Kidney (tissue), 14 donors: Measurements from ENCODE around the gene FAM227B. TPM values are rescaled to one million over a fixed set of nuclear protein-coding genes. Genes with fewer than 3 reads are reported as not detected.

Source experiments
- DNase-seq, 5 donors: peaks; one replicate each; pipeline ENCODE4 v3.0.0-alpha.2; 2013 to 2020
- FAIRE-seq: peaks from 2 replicates; lab custom pipeline; 2012; peaks lifted over from hg19 to GRCh38; lab: Jason Lieb, UNC
- H3K27ac ChIP-seq, 2 donors: one replicate each; pipeline ENCODE4 v1.7.0; 2013; ENCODE audit warnings: low read depth in 2 of 2, low read length in 2 of 2, inconsistent platforms in 1 of 2
- H3K27me3 ChIP-seq: one replicate; pipeline ENCODE4 v1.7.1; 2013; ENCODE audit warnings: low read length, inconsistent platforms; ENCODE audit not compliant: control insufficient read depth, insufficient read depth
- H3K36me3 ChIP-seq, 3 donors: one replicate each; pipeline versions ENCODE4 v1.7.0 to v1.7.1; 2013; ENCODE audit warnings: low read length in 3 of 3, control low read depth in 1 of 3, inconsistent platforms in 1 of 3; ENCODE audit not compliant: insufficient read depth in 3 of 3, control insufficient read depth in 2 of 3
- H3K4me1 ChIP-seq, 3 donors: one replicate each; pipeline versions ENCODE4 v1.7.0 to v1.7.1; 2013; ENCODE audit warnings: low read length in 3 of 3, inconsistent platforms in 1 of 3, low read depth in 1 of 3; ENCODE audit not compliant: control insufficient read depth in 2 of 3, insufficient read depth in 2 of 3
- H3K4me3 ChIP-seq, 3 donors: one replicate each; pipeline versions ENCODE4 v1.7.0 to v1.8.1; 2013; ENCODE audit warnings: low read length in 3 of 3, control low read depth in 1 of 3, inconsistent platforms in 1 of 3
- H3K9ac ChIP-seq, 3 donors: one replicate each; pipeline versions ENCODE4 v1.7.0 to v1.7.1; 2013; ENCODE audit warnings: low read length in 3 of 3, control low read depth in 1 of 3, inconsistent platforms in 1 of 3
- H3K9me3 ChIP-seq, 3 donors: one replicate each; pipeline versions ENCODE4 v1.7.0 to v1.7.1; 2013; ENCODE audit warnings: low read length in 3 of 3, control low read depth in 1 of 3, inconsistent platforms in 1 of 3; ENCODE audit not compliant: control insufficient read depth in 2 of 3, insufficient read depth in 1 of 3
- CTCF ChIP-seq: IDR thresholded peaks from 3 replicates; pipeline ENCODE4 v1.5.1; 2012; ENCODE audit warnings: mild to moderate bottlenecking, moderate library complexity, borderline replicate concordance; ENCODE audit not compliant: insufficient read depth; ENCODE audit errors: extremely low read depth
- intact Hi-C: fragments of 100-400 bp; cut with DNase I; formaldehyde crosslinking; loops from one replicate; pipeline ENCODE4 v1.11.1; 2022
- polyA plus RNA-seq: library from polyadenylated mRNA; stranded (reverse); fragments of 350-450 nt; fragmentation: Illumina TruSeq; extraction: RNeasy Lipid Tissue Mini Kit (QIAGEN cat#74804); gene quantifications from one replicate; pipeline ENCODE4 v1.2.3, GENCODE V29; 2014; ENCODE audit warnings: low read depth, low replicate concordance; ENCODE audit not compliant: insufficient read depth
- total RNA-seq: library from RNA; stranded (reverse); fragmentation: NEBNext Ultra II Directional; extraction: Animal tissue kit (Norgen Biotek cat#: 25700); gene quantifications from one replicate; pipeline ENCODE4 v1.2.1, GENCODE V29; 2021
- donor health status: control.
- donor health status: control.
- donor health status: control.
- donor health status: control.
- donor health status: control.
- donor health status: DM: yes; HTN: yes; CAD: no.
- donor health status: Normal renal cell carcinoma (clear cell type).

The FAM227B gene
- total and polyA plus RNA-seq, 2 donors from 2014 or later = 11.7 to 12.2 TPM

- no peak for FAIRE-seq
Observed at GRCh38 chr15:49506341-49506740, 114.3 kb downstream of the FAM227B start.

GRCh38 chr15:49501586-49501985 lies 119.0 kb downstream of the FAM227B start:
- Histone ChIP-seq H3K9ac (no peak overlapping the region), H3K36me3 (no peaks in the 10 kb centered on the region), H3K4me1 (no peaks in the 10 kb centered on the region), H3K27ac (no peak overlapping the region), H3K4me3 (no peak overlapping the region), H3K9me3 (peaks cover 0 to 3% (median 0%) of the 10 kb centered on the region in 3 donors), H3K27me3 (no peaks in the 10 kb centered on the region)
- FAIRE-seq (no peak), DNase-seq (no peak)
- TF ChIP-seq CTCF = no peak
- intact Hi-C loops = no loop called here

More at GRCh38 chr15:49506341-49506740, 114.3 kb downstream of the FAM227B start:
- Histone ChIP-seq H3K27ac (no peak overlapping the region), H3K4me1 (no peaks in the 10 kb centered on the region), H3K36me3 (no peaks in the 10 kb centered on the region), H3K27me3 (no peaks in the 10 kb centered on the region), H3K9me3 (peaks cover 0 to 3% (median 0%) of the 10 kb centered on the region in 3 donors), H3K9ac (no peak overlapping the region), H3K4me3 (no peak overlapping the region)
- DNase-seq = no peak
- TF ChIP-seq CTCF = no peak
- intact Hi-C loops = no loop called here

GRCh38 chr15:49495993-49496753 lies 124.4 kb downstream of the FAM227B start:
- DNase-seq (peak in 1 of 5 donors; percentile 11), FAIRE-seq (no peak)
- intact Hi-C loops = no loop called here

More at GRCh38 chr15:49495993-49496753, 124.4 kb downstream of the FAM227B start:
- Histone ChIP-seq H3K4me1 (no peaks in the 10 kb centered on the region), H3K27ac (no peak overlapping the region), H3K36me3 (no peaks in the 10 kb centered on the region), H3K27me3 (no peaks in the 10 kb centered on the region), H3K4me3 (no peak overlapping the region), H3K9ac (no peak overlapping the region), H3K9me3 (no peaks in the 10 kb centered on the region)
- no peak for TF ChIP-seq CTCF
